ENCODE data around the gene SLC2A5.

SLC2A5 gene

DNA sequence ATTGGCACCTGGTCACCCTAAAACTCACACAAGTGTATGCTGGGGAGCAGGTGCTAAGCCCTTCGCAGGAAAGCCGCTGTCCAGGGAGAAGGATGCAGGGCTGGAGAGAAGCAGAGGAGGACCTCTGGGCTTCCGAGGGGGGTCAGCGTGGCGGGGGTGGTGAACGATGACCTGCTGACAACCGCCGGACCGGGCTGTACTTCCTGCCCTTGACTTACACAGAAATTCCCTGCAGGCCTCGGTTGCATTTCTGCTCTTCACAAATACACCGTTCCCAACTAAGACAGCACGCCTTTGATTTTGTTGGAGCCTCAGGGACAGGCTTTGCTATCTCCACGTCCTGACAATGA lies 80.8 kb downstream of the SLC2A5 start:
- H3K4me3 Mint-ChIP-seq: no peak overlapping the region
- H3K36me3 Mint-ChIP-seq (ENCODE audit: low read depth): no peaks in the 10 kb centered on the region
- peaks cover 8% of the 10 kb centered on the region for H3K27me3 Mint-ChIP-seq
- intact Hi-C loops (cut with micrococcal nuclease): no loop called here
- H3K9me3 Mint-ChIP-seq: no peaks in the 10 kb centered on the region
- no peak overlapping the region for H3K27ac Mint-ChIP-seq
- no peaks in the 10 kb centered on the region for H3K4me1 Mint-ChIP-seq (ENCODE audit: low read depth)

DNA sequence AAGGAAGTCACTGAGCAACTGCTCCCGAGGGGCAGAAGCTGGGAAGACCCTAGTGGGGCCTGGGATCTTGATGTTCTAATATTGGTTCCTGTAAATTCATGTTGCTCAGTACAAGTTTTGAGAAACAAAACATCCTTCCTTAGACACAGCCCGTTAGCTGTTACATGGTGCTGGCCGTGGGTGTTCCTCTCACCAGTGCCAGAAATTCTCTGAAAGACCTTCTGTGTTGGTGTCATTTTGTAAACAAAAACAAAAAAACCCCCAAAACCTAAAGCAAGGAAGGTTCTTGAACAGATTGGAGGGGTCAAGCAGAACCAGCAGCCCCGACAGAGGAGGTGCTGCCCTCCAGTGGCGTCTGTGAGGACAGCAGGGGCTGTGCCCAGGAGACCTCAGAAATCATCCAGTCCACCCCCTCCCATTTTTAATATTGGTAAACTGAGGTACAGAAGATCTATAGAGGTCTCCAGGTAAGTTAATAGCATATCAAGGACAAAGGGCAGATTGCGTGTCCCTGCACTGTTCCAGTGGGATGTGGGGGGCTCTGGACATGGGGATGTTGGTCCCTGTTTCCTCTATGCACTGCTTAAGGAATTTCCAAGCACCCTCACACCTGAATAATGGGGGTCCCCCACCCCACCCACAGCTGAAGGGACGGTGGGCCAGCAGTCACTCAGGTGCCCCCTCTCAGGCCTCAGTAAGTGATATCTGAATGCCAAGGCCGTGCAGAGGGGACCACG lies 81.4 kb downstream of the SLC2A5 start:
- no peaks in the 10 kb centered on the region for H3K36me3 Mint-ChIP-seq (ENCODE audit: low read depth)
- no peak overlapping the region for H3K4me3 Mint-ChIP-seq
- peaks cover 7% of the 10 kb centered on the region for H3K27me3 Mint-ChIP-seq
- intact Hi-C loops (cut with micrococcal nuclease): no loop called here
- no peak overlapping the region for H3K27ac Mint-ChIP-seq
- H3K4me1 Mint-ChIP-seq (ENCODE audit: low read depth): no peaks in the 10 kb centered on the region
- no peaks in the 10 kb centered on the region for H3K9me3 Mint-ChIP-seq

DNA sequence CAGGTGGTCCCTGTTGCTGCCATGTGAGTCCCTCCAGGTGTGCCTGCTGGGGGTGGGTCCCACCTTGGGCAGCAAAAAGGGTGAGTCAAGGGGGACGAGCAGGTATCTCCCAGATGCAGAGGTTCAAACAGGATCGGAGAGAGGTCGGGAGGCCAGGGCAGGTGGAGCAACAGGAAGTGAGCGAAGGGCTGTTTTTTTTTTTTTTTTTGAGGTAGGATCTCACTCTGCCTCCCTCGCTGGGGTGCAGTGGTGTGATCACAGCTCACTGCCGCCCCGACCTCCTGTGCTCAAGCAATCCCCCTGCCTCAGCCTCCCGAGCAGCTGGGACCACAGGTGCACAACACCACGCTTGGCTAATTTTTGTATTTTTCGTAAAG lies 82.6 kb downstream of the SLC2A5 start:
- intact Hi-C loops (cut with micrococcal nuclease): no loop called here
- H3K4me1 Mint-ChIP-seq (ENCODE audit: low read depth): no peaks in the 10 kb centered on the region
- H3K36me3 Mint-ChIP-seq (ENCODE audit: low read depth): no peaks in the 10 kb centered on the region
- H3K27ac Mint-ChIP-seq: no peak overlapping the region
- no peak overlapping the region for H3K4me3 Mint-ChIP-seq
- H3K27me3 Mint-ChIP-seq: peaks cover 4% of the 10 kb centered on the region
- no peaks in the 10 kb centered on the region for H3K9me3 Mint-ChIP-seq

DNA sequence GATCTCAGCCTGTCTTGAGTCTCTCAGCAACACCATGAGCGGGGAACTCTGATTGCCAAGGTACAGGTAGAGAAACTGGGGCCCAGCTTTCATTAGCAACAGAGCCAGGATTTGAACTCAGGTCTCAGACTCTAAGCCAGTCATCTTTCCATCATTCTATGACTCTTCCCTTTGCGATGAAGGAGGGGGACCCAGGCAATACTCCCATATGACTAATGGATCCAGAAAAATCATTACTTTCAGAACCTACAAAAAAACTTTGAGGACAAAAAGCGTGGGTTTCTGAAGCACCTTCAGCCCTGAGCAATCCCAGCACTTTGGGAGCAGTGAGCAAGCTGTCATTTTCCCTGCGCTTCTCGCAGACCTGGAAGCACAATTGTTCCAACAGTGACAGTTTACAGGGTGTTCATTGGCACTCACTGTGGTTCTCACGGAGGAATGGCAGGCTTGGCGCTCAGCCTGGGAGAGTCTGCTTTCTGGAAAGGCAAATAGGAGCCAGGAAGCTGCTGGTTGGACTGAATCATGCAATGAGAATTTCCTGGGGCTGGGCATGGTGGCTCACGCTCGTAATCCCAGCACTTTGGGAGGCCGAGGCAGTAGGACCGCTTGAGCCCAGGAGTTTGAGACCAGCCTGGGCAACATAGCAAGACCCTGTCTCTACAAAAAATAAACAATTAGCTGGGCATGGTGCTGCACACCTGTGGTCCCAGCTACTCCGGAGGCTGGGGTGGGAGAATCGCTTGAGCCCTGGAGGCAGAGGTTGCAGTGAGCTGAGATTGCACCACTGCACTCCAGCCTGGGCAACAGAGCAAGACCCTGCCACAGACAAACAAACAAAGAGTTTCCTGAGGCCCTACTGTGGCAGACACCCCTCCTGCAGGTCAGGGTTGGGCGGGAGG lies 83.3 kb downstream of the SLC2A5 start:
- H3K4me3 Mint-ChIP-seq: no peak overlapping the region
- intact Hi-C loops (cut with micrococcal nuclease): no loop called here
- H3K27ac Mint-ChIP-seq: no peak overlapping the region
- H3K27me3 Mint-ChIP-seq: peaks cover 4% of the 10 kb centered on the region
- no peaks in the 10 kb centered on the region for H3K36me3 Mint-ChIP-seq (ENCODE audit: low read depth)
- H3K4me1 Mint-ChIP-seq (ENCODE audit: low read depth): no peaks in the 10 kb centered on the region
- H3K9me3 Mint-ChIP-seq: peaks cover 4% of the 10 kb centered on the region
